Right renal cortex interstitium (tissue), 3 donors: Measurements from ENCODE around the gene SCGB1C1. TPM values are rescaled to one million over a fixed set of nuclear protein-coding genes. Genes with fewer than 3 reads are reported as not detected.
"Not testable (repeated sequence)": the region's sequence is repeated elsewhere in the genome, so short reads cannot be mapped to it uniquely, and the experiment has no call there.

Experiments
- DNase-seq, 3 donors: peaks; one replicate each; pipeline ENCODE4 v3.0.0-alpha.2; 2013; ENCODE audit warnings: low read depth in 3 of 3, low spot score in 2 of 3
- polyA plus RNA-seq, 3 donors: library from polyadenylated mRNA; unstranded; fragments of 120-200 nt; gene quantifications; one replicate each; pipeline ENCODE4 v1.2.1, GENCODE V29; 2013; ENCODE audit not compliant: insufficient read length in 3 of 3

SCGB1C1 gene
- polyA plus RNA-seq, 3 donors = 1.3 TPM; not detected in 2

- DNase-seq = no peak
These were observed 23.4 kb downstream of the SCGB1C1 start for GRCh38 chr11:216081-216974.

DNA sequence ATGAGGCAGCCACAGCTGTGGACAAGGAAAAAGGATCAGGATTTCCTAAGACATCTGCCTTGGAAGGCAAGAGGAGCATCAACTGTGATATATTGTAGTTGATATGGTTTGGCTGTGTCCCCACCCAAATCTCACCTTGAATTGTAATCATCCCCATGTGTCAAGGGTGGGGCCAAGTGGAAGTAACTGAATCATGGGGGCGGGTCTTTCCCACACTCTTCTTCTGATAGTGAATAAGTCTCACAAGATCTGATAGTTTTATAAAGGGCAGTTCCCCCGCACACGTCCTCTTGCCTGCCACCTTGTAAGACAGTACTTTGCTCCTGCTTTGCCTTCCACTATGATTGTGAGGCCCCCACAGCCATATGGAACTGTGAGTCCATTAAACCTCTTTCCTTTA, 24.8 kb downstream of the SCGB1C1 start:
- DNase-seq = no peak

GRCh38 chr11:218815-219593, 26.1 kb downstream of the SCGB1C1 start:
- DNase-seq = no peak

DNA sequence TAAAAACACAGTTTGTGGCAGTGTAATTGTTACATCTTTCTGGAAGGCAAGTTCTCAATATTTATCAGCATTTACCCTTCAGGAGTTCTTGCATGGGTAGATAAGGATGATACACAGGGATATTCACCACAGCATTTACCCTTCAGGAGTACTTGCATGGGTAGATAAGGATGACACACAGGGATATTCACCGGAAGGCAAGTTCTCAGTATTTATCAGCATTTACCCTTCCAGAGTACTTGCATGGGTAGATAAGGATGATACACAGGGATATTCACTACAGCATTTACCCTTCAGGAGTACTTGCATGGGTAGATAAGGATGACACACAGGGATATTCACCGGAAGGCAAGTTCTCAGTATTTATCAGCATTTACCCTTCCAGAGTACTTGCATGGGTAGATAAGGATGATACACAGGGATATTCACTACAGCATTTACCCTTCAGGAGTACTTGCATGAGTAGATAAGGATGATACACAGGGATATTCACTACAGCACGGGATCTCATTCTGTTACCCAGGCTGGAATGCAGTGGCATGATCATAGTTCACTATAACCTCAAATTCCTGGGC, 27.9 kb downstream of the SCGB1C1 start:
- not testable (repeated sequence) for DNase-seq

- DNase-seq = no peak
These were observed 28.7 kb downstream of the SCGB1C1 start for GRCh38 chr11:221539-221938.

- DNase-seq = no peak
These were observed 29.3 kb downstream of the SCGB1C1 start for GRCh38 chr11:221998-222789.

- no peak for DNase-seq
These were observed 30.3 kb downstream of the SCGB1C1 start for GRCh38 chr11:223026-223789.

DNA sequence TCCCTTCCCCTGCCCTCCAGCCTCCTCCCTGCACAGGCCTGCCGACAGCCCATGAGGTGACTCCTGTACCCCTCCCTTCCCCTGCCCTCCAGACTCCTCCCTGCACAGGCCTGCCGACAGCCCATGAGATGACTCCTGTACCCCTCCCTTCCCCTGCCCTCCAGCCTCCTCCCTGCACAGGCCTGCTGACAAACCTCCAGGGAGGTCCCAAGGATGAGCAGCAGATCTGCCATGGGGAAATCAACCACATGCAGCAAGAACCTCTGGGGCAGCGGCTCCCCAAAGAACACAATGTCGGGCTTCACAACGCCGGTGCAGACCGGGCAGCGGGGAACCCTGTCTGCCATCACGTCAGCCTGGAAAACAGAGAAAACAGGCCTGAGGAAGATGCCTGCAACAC, 31.0 kb downstream of the SCGB1C1 start:
- no peak for DNase-seq

- no peak for DNase-seq
These were observed 31.5 kb downstream of the SCGB1C1 start for GRCh38 chr11:224424-224823.

GRCh38 chr11:225734-226453, 33.0 kb downstream of the SCGB1C1 start:
- no peak for DNase-seq

- no peak for DNase-seq
These were observed 35.0 kb downstream of the SCGB1C1 start for GRCh38 chr11:227824-228379.

DNA sequence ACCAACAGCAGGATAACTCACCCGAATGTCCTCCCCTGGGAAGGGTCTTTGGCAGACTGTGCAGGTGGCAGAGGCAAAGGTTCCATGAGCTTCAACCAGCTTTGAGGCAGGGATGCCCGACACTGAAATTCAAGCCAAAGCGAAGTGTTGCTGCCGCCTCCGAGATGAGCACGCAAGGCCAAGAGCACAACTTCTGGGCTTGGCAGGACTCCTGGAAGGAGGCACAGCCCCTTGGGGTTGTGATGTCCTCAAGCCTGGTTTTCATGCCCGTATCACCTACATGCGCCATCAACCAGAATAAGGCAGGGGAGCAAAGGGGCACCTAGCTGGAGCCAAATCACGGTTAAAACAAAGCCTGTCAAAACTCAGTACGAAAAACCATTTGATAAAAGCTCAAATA, 37.6 kb downstream of the SCGB1C1 start:
- no peak for DNase-seq

GRCh38 chr11:232783-233565, 40.1 kb downstream of the SCGB1C1 start:
- no peak for DNase-seq

- DNase-seq = no peak
These were observed 42.3 kb downstream of the SCGB1C1 start for GRCh38 chr11:235180-235579.

DNA sequence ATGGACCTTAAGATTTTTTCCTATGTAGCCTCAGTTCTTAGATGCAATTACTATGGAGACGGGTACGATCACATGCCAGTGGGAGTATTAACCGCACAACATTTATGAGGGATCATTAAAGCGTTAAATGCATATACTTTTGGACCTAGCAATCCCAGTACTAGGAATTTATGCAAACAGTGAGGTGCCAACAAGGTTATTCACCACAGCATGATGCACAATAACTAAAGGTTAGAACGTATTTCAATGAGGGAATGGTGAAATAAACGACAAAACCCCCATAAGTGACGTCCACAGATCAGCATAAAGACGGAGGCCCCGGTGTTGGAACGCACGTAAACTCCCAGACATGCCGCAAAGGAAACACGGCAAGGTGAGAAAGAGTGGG, 42.7 kb downstream of the SCGB1C1 start:
- DNase-seq = peak in 2 of 3 donors; percentile 7 to 24

GRCh38 chr11:235997-236773, 43.3 kb downstream of the SCGB1C1 start, which contains the start of gene SIRT3:
Gene SIRT3, minus strand, starts transcription at chr11:236342. Its CDS starts 14 bp downstream, at chr11:236328.
- peak; percentile 55 to 65 (median 63) for DNase-seq
